Small intestine (tissue), 7 donors: ENCODE results near the gene ZNF280A. TPM values are rescaled to one million over a fixed set of nuclear protein-coding genes. Genes with fewer than 3 reads are reported as not detected.

Experiments
- DNase-seq, 2 donors: peaks; one replicate each; pipeline versions ENCODE4 v3.0.0 to v3.0.0-alpha.2; 2013
- FAIRE-seq: peaks from 2 replicates; lab custom pipeline; 2012; peaks lifted over from hg19 to GRCh38; lab: Jason Lieb, UNC
- H3K27ac ChIP-seq, 3 donors: one replicate each; pipeline ENCODE4 v1.5.1; 2013; ENCODE audit warnings: low read length in 2 of 3, mild to moderate bottlenecking in 2 of 3, control low read depth in 1 of 3, inconsistent platforms in 1 of 3, low read depth in 1 of 3, moderate library complexity in 1 of 3
- H3K27me3 ChIP-seq, 3 donors: one replicate each; pipeline ENCODE4 v1.6.1; 2013; ENCODE audit warnings: low read length in 3 of 3, inconsistent platforms in 1 of 3; ENCODE audit not compliant: control insufficient read depth in 3 of 3, insufficient read depth in 3 of 3
- H3K36me3 ChIP-seq, 3 donors: one replicate each; pipeline ENCODE4 v1.6.1; 2013; ENCODE audit warnings: low read length in 3 of 3, inconsistent platforms in 1 of 3, low read depth in 1 of 3, mild to moderate bottlenecking in 1 of 3, moderate library complexity in 1 of 3; ENCODE audit not compliant: control insufficient read depth in 3 of 3, insufficient read depth in 2 of 3
- H3K4me1 ChIP-seq, 3 donors: one replicate each; pipeline ENCODE4 v1.6.1; 2013; ENCODE audit warnings: low read length in 2 of 3, inconsistent platforms in 1 of 3, low read depth in 1 of 3, mild to moderate bottlenecking in 1 of 3, moderate library complexity in 1 of 3; ENCODE audit not compliant: control insufficient read depth in 3 of 3, insufficient read depth in 2 of 3
- H3K4me3 ChIP-seq, 3 donors: one replicate each; pipeline ENCODE4 v1.5.1; 2013; ENCODE audit warnings: low read length in 3 of 3, control low read depth in 1 of 3, inconsistent platforms in 1 of 3, low read depth in 1 of 3, mild to moderate bottlenecking in 1 of 3, moderate library complexity in 1 of 3
- H3K9me3 ChIP-seq, 2 donors: one replicate each; pipeline ENCODE4 v1.6.1; 2013; ENCODE audit warnings: low read depth in 1 of 2, low read length in 1 of 2; ENCODE audit not compliant: control insufficient read depth in 2 of 2, insufficient read depth in 1 of 2
- WGBS, 3 donors: extraction: QIAGEN DNeasy Blood & Tissue Kit; methylation state at CpG; one replicate each; pipeline ENCODE4 v1.1.7; 2013; 5-methylcytosine and 5-hydroxymethylcytosine counted together
- polyA plus RNA-seq, 4 donors: library from polyadenylated mRNA; stranded (reverse) in 3 of 4; unstranded in 1 of 4; fragments of 200-250 nt in 3 of 4; fragments of 120-200 nt in 1 of 4; gene quantifications; one replicate each; pipeline versions ENCODE4 v1.2.1 to v1.2.3, GENCODE V29; 2013
- donor health status: healthy with polysubstance abuse.
- donor health status: control.
- donor health status: control.
- donor health status: Bipolar disorder and iron deficiency.
- donor health status: healthy.

Gene ZNF280A
- polyA plus RNA-seq, 4 donors, result not detected

DNA sequence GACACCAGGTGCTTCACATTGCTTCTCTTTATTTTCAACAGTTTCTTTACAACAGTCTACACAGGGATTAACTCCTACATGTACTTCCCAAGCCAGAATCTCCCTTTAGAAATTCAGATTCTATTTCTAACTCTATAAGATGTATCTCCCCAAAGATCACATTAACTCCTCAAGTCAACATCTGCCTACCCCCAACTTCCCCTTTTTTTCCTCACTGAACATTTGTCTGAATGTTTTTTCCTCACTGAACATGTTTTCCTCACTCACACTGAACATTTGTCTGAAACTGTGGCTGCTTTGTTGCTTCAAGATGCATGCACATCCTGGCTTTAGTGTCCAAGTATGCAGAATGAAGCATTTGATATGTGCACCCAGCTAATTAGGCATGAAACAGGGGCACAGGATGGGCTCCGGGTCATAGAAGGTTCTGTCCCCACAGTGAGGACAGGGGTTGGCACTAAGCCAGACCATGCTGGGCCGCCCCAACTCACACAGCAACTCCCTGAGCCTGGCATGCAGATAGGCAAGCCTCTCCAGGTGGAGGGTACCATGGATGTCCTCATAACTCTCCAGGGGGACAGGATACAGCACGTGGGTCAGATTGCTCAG, 27.7 kb upstream of the ZNF280A start:
- H3K9me3 ChIP-seq, result no peaks in the 10 kb centered on the region
- no peaks in the 10 kb centered on the region for H3K4me1 ChIP-seq
- DNase-seq (no peak), FAIRE-seq (no peak)
- peaks cover 0 to 6% (median 0%) of the 10 kb centered on the region in 3 donors for H3K27me3 ChIP-seq
- no peaks in the 10 kb centered on the region for H3K36me3 ChIP-seq
- H3K27ac ChIP-seq, result no peak overlapping the region
- H3K4me3 ChIP-seq, result no peak overlapping the region
- WGBS, 3 donors, result 22 to 39% (median 39%) methylated on average over 3 of the region's 3 CpGs

DNA sequence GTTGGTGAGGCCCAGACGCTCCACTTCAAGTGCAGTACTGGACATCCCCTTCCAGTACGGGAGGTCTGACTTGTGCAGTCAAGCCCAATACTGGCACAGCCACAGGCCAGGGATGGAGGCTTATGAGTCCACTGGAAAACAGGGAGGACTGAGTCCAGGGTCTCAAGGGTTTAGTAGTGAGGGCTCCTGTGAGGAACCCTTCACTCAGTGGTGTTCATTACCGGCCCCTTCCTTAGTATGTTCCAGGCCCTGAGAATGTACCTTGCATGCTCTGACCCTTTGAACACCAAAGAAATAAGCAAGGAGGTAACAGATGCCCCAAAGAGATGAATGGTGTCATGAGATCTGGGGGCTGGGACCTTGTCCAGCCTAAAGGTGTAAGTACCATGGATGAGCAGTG, 27.2 kb upstream of the ZNF280A start:
- WGBS, 3 donors, result 87 to 96% (median 92%) methylated on average over 3 of the region's 3 CpGs
- peaks cover 0 to 6% (median 0%) of the 10 kb centered on the region in 3 donors for H3K27me3 ChIP-seq
- no peaks in the 10 kb centered on the region for H3K4me1 ChIP-seq
- H3K36me3 ChIP-seq, result no peaks in the 10 kb centered on the region
- no peak overlapping the region for H3K27ac ChIP-seq
- DNase-seq (no peak), FAIRE-seq (no peak)
- no peak overlapping the region for H3K4me3 ChIP-seq
- H3K9me3 ChIP-seq, result no peaks in the 10 kb centered on the region

DNA sequence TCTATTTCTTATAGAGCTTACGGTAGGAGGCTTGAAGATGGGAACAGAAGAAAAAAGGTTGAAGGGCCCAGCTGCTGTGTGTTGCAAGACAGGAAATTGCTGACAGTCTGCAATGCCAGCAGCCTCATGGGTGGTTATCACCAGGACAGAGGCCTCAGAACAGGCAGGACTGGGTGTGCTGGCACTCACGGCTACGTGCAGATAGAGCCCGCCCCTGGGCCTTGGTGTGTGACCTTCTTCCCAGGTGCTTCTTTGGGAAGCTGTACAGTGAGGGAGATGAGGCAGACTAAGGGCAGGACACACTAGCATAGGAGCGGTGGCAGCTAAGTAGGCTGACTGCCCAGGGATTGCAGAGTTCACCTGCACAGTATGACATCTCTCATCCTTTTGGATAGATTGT, 26.4 kb upstream of the ZNF280A start:
- peaks cover 0 to 6% (median 3%) of the 10 kb centered on the region in 3 donors for H3K27me3 ChIP-seq
- DNase-seq, result no peak
- FAIRE-seq, result no peak
- H3K36me3 ChIP-seq, result no peaks in the 10 kb centered on the region
- H3K4me1 ChIP-seq, result no peaks in the 10 kb centered on the region
- H3K9me3 ChIP-seq, result no peaks in the 10 kb centered on the region
- H3K4me3 ChIP-seq, result no peak overlapping the region
- 31 to 41% (median 38%) methylated on average over 5 of the region's 5 CpGs for WGBS, 3 donors
- H3K27ac ChIP-seq, result no peak overlapping the region

DNA sequence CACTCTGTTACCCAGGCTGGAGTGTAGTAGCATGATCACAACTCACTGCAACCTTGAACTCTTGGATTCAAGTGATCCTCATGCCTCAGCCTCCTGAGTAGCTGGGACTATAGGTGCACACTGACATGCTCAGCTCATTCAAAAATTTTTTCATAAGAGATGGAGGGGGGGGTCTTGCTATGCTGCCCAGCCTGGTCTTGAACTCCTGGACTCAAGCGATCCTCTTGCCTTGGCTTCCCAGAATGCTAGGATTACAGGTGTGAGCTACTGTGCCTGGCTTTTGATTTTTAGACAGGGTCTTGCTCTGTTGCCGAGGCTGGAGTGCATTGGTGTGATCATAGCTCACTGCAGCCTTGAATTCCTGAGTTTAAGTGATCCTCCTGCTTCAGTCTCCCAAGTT, 25.0 kb upstream of the ZNF280A start:
- no peaks in the 10 kb centered on the region for H3K9me3 ChIP-seq
- FAIRE-seq, result no peak

DNA sequence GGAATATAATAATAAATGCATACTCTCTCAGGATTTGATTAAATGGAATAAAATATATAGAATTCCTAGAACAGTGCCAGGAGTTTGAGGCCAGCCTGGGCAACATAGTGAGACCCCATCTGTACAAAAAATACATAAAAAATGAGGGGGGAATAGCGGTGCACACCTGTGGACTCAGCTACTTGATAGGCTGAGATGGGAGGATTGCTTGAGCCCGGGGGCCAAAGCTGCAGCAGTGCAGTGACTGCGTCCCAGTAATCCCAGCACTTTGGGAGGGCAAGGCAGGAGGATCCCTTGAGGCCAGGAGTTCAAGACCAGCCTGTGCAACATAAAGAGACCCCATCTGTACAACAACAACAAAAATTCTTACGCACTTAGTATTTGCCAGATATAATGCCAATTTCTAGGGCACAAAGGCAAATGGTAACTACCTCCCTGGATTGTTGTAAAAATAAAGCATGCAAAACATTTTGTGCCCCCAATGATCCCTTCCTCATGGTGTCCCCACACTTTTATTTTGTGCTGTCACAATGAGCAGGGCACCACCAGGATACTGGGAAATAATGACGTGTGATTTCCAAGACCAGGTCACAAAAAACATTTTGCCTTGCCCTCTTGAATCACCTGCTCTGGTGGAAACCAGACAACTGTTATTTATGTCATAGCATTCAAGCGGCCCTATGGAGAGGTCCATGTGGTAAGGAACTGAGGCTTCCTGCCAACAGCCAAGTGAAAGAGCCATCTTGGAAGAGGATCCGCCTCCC, 18.3 kb upstream of the ZNF280A start:
- FAIRE-seq (no peak), DNase-seq (no peak)
- H3K36me3 ChIP-seq, result no peaks in the 10 kb centered on the region
- H3K27ac ChIP-seq, result no peak overlapping the region
- H3K4me3 ChIP-seq, result no peak overlapping the region
- H3K9me3 ChIP-seq, result no peaks in the 10 kb centered on the region
- 80 to 85% (median 81%) methylated on average over 7 of the region's 7 CpGs for WGBS, 3 donors
- no peaks in the 10 kb centered on the region for H3K4me1 ChIP-seq
- peaks cover 0 to 7% (median 3%) of the 10 kb centered on the region in 3 donors for H3K27me3 ChIP-seq

More for the DNA sequence above, 25.0 kb upstream of the ZNF280A start:
- Histone ChIP-seq H3K27ac (no peak overlapping the region), H3K36me3 (no peaks in the 10 kb centered on the region), H3K27me3 (peaks cover 0 to 3% (median 3%) of the 10 kb centered on the region in 3 donors), H3K4me3 (no peak overlapping the region), H3K4me1 (no peaks in the 10 kb centered on the region)
- 64 to 88% (median 70%) methylated on average over 2 of the region's 2 CpGs for WGBS, 3 donors
- no peak for DNase-seq

DNA sequence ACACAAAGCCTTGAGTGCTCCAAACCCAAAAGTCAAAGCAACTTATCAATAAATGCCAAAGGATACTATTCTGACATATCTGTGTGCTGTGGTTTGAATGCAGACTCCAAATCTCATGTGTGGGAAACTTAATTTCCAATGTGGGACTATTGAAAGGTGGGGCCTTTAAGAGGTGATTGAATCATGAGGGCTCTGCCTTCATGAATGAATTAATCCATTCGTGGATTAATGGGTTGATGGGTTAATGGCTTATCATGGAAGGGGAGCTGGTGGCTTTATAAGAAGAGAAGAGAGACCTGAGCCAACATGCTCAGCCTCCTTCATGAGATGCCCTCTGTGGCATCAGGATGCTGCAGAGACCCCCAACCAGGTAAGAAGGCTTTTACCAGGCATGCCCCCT, 16.8 kb upstream of the ZNF280A start:
- WGBS, 3 donors, result 29 to 42% (median 34%) methylated on average over 1 of the region's 1 CpG
- no peak for FAIRE-seq
- Histone ChIP-seq H3K9me3 (no peaks in the 10 kb centered on the region), H3K36me3 (no peaks in the 10 kb centered on the region), H3K27ac (no peak overlapping the region), H3K27me3 (peaks cover 0 to 6% (median 3%) of the 10 kb centered on the region in 3 donors), H3K4me1 (no peaks in the 10 kb centered on the region), H3K4me3 (no peak overlapping the region)
- no peak for DNase-seq

DNA sequence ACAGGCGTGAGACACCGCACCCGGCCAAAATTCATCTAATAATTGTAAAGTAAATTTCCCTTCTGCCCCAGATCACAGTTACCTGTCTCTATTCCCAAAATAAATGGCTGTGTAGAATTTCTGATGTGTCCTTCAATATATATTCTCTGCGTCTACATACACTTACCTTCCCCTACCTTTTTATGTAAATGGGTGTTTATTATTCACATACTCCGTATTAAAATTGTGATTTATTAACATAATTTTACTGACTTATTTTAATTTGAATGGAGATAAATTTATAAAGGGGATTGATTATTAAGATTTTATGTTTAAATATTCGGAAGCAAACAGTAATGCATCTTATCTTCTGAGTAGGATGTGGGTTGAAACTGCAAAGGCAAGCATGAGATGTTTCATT, 16.4 kb upstream of the ZNF280A start:
- H3K4me3 ChIP-seq, result no peak overlapping the region

DNA sequence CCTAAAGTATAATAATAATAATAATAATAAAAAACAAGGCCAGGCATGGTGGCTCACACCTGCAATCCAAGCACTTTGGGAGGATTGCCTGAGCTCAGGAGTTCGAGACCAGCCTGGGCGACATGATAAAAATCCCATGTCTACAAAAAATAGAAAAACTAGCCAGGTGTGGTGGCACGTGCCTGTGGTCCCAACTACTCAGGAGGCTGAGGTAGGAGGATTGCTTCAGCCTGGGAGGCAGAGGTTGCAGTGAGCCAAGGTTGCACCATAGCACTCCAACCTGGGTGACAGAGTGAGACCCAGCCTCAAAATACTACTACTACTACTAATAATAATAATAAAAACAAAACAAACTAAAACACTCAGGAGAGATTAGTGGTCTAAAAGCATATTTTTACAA, 15.6 kb upstream of the ZNF280A start:
- WGBS, 3 donors, result 76 to 81% (median 77%) methylated on average over 3 of the region's 3 CpGs
- no peak for DNase-seq
- peaks cover 0 to 6% (median 3%) of the 10 kb centered on the region in 3 donors for H3K27me3 ChIP-seq
- H3K9me3 ChIP-seq, result no peaks in the 10 kb centered on the region
- H3K27ac ChIP-seq, result no peak overlapping the region
- no peaks in the 10 kb centered on the region for H3K36me3 ChIP-seq
- no peak overlapping the region for H3K4me3 ChIP-seq
- no peak for FAIRE-seq
- H3K4me1 ChIP-seq, result no peaks in the 10 kb centered on the region

More for the DNA sequence above, 16.4 kb upstream of the ZNF280A start:
- H3K27me3 ChIP-seq, result peaks cover 0 to 6% (median 3%) of the 10 kb centered on the region in 3 donors
- DNase-seq (no peak), FAIRE-seq (no peak)
- no peaks in the 10 kb centered on the region for H3K36me3 ChIP-seq
- WGBS, 3 donors, result 69 to 77% (median 70%) methylated on average over 6 of the region's 6 CpGs
- H3K9me3 ChIP-seq, result no peaks in the 10 kb centered on the region
- H3K27ac ChIP-seq, result no peak overlapping the region
- H3K4me1 ChIP-seq, result no peaks in the 10 kb centered on the region
